ENCODE results near the gene SLC9C2.

DNA sequence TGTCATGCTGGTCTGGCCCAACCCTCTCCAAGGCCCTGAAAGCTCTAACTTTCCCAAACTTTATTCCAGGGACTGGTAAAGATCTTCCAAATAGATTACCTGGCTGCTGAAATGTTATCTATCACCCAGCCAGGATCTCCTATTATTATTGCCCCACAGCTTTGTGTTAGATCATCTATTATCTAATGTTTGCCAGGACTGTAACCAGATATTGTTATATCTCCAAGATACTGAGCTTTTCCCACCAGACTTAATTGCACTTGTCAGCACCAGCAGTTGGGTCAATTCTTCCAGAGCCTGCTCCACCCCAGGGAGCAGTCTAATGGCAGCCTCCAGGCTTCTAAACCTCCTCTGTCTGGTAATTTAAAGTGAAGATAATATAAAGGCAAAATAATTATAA, 66.6 kb downstream of the SLC9C2 start:
- TF ChIP-seq, protein P1, sequence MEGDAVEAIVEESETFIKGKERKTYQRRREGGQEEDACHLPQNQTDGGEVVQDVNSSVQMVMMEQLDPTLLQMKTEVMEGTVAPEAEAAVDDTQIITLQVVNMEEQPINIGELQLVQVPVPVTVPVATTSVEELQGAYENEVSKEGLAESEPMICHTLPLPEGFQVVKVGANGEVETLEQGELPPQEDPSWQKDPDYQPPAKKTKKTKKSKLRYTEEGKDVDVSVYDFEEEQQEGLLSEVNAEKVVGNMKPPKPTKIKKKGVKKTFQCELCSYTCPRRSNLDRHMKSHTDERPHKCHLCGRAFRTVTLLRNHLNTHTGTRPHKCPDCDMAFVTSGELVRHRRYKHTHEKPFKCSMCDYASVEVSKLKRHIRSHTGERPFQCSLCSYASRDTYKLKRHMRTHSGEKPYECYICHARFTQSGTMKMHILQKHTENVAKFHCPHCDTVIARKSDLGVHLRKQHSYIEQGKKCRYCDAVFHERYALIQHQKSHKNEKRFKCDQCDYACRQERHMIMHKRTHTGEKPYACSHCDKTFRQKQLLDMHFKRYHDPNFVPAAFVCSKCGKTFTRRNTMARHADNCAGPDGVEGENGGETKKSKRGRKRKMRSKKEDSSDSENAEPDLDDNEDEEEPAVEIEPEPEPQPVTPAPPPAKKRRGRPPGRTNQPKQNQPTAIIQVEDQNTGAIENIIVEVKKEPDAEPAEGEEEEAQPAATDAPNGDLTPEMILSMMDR (conservative IDR thresholded peaks at IDR 0.05): no peak
- no peak for TF ChIP-seq EZH2 (IDR thresholded peaks at IDR 0.05; ENCODE audit: low read depth)
